CD4-positive, alpha-beta T cell treated with Interferon alpha-2 for 1 hour (primary cell): Measurements from ENCODE around the gene MINDY2.
A peak's percentile ranks its signal among the peaks of the same experiment; 100 is the strongest.
"Not testable (repeated sequence)": the region's sequence is repeated elsewhere in the genome, so short reads cannot be mapped to it uniquely, and the experiment has no call there.

ENCODE experiments used
- DNase-seq, 2 donors: peaks; one replicate each; pipeline ENCODE4 v3.0.0-alpha.2; 2020 to 2022

MINDY2 gene

GRCh38 chr15:58752716-58753115, 18.4 kb upstream of the MINDY2 start:
- no peak for DNase-seq

- no peak for DNase-seq
Observed at GRCh38 chr15:58755350-58755749, 15.8 kb upstream of the MINDY2 start.

GRCh38 chr15:58755956-58756355, 15.1 kb upstream of the MINDY2 start:
- DNase-seq = no peak

- no peak for DNase-seq
Observed at GRCh38 chr15:58758141-58758540, 13.0 kb upstream of the MINDY2 start.

GRCh38 chr15:58760385-58761009, 10.6 kb upstream of the MINDY2 start:
- no peak for DNase-seq

GRCh38 chr15:58761010-58761388, 10.1 kb upstream of the MINDY2 start:
- peak; percentile 17 to 42 for DNase-seq

- DNase-seq = no peak
Observed at GRCh38 chr15:58762285-58762684, 8.8 kb upstream of the MINDY2 start.

GRCh38 chr15:58762731-58763130, 8.4 kb upstream of the MINDY2 start:
- DNase-seq = no peak

GRCh38 chr15:58764468-58764867, 6.6 kb upstream of the MINDY2 start:
- no peak for DNase-seq

GRCh38 chr15:58766290-58766689, 4.8 kb upstream of the MINDY2 start:
- no peak for DNase-seq

GRCh38 chr15:58768601-58769004, 2.5 kb upstream of the MINDY2 start:
- DNase-seq = not testable (repeated sequence)

GRCh38 chr15:58770519-58770856, 614 bp upstream of the MINDY2 start:
- DNase-seq = peak; percentile 9 to 47

- DNase-seq = peak in 1 of 2 donors; percentile 14
Observed at GRCh38 chr15:58771621-58772250, 634 bp downstream of the MINDY2 start.

- DNase-seq = no peak
Observed at GRCh38 chr15:58773024-58773423, 1.9 kb downstream of the MINDY2 start.

GRCh38 chr15:58775402-58775801, 4.3 kb downstream of the MINDY2 start:
- no peak for DNase-seq

- DNase-seq = no peak
Observed at GRCh38 chr15:58777107-58777506, 6.0 kb downstream of the MINDY2 start.

- no peak for DNase-seq
Observed at GRCh38 chr15:58779554-58779953, 8.5 kb downstream of the MINDY2 start.

- no peak for DNase-seq
Observed at GRCh38 chr15:58785355-58785754, 14.3 kb downstream of the MINDY2 start.

- DNase-seq = no peak
Observed at GRCh38 chr15:58788056-58788710, 17.1 kb downstream of the MINDY2 start.

GRCh38 chr15:58793862-58794261, 22.8 kb downstream of the MINDY2 start:
- DNase-seq = no peak

- DNase-seq = no peak
Observed at GRCh38 chr15:58795825-58796224, 24.7 kb downstream of the MINDY2 start.

- DNase-seq = no peak
Observed at GRCh38 chr15:58797505-58797904, 26.4 kb downstream of the MINDY2 start.

GRCh38 chr15:58805095-58805494, 34.0 kb downstream of the MINDY2 start:
- DNase-seq = no peak

GRCh38 chr15:58823267-58823666, 52.2 kb downstream of the MINDY2 start:
- DNase-seq = not testable (repeated sequence)

GRCh38 chr15:58830556-58830955, 59.5 kb downstream of the MINDY2 start:
- DNase-seq = no peak
